ENCODE results near the gene ACVR1.

Gene ACVR1

DNA sequence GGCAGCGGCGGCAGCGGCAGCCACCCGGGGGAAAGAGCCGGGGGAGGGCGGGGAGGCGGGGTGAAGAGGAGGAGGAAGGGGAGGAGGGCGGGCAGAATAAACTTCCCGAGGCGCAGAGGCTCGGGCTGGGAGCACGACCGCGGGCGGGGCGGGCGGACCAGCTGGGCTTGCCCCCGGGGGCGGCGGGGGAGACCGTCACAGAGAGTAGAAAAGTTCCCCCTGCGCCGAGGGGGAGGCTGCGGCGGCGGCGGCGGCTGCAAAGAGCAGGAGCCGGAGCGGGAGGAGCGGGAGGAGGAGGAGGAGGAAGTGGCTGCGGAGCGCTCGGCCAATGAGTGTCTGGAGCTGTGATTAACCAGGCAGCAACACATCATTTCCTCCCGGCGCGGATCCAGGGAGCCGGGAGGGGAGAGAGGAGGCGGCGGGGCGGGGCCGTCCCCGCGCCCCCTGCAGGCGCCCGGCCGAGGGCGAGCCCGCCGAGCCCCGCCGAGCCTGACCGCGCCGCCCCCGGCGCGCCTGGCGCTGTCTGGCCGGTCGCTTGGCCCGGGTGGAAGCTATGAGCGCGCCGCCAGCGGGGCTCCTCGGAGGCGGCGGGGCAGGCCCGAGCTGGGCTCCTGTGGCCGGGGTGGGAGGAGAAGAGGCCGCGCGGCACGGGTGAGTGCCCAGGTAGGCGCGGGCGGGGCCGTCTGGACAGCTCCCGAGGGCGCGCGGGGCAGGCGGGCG is at the start of gene ACVR1:
TSS of gene ACVR1 (minus strand) at position 265 of the 720 bp plus-strand sequence. CDS start 76,837 bp downstream, outside the sequence.
- peak; percentile 94 for DNase-seq

GRCh38 chr2:157925071-157925470 is 48.9 kb upstream of the ACVR1 start:
- no peak for DNase-seq

DNA sequence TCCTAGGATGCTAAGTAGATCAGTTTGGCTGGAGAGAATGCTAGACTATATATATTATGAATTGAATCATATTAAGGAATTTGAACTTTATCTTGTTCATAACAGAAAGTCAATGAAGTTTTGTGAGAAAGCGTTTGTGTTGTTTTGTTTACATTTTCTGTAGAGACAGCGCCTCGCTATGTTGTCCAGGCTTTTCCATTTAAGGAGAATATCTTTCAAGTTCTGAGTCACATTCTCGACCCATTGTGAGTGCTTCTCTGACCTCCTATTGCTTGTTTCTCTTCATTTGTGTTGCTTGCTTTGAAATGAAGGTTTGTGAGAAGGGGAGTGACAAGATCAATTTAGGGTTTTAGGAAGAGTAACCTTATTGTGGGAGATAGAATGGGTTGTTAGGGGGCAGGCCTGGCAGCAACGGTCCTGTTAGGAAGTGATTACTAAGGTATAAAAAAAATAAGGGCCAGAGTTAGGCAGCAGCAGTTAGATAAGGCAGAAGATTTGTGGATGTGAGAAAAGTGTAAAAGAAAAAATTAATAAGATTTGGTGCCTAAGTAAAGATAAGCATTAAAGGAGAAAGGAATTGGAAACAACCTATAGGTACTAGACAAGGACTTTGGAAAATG is 47.6 kb upstream of the ACVR1 start:
- no peak for DNase-seq

- no peak for DNase-seq
These were observed 46.7 kb upstream of the ACVR1 start for GRCh38 chr2:157922815-157923214.

GRCh38 chr2:157922336-157922735 is 46.2 kb upstream of the ACVR1 start:
- no peak for DNase-seq

- no peak for DNase-seq
These were observed 44.6 kb upstream of the ACVR1 start for GRCh38 chr2:157920736-157921135.

- DNase-seq = no peak
These were observed 43.1 kb upstream of the ACVR1 start for GRCh38 chr2:157919181-157919580.

DNA sequence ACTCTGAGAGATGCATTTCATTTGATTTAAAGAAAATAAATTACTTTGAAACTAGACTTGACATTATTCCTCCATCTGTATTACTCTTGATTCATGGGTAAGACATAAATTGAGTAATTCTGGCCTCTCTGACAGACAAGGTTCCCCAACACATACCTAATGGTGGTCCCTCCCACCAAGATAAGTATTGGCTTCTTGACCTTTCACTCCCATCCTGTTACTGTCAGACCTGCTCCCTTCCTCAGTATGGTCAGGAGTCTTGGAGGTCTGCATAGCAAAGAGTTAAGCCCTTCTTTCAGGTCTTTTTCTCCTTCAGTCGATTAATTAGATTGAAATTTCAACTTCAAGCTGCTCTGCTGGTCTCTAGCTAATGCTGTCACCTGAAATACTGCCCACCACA is 42.2 kb upstream of the ACVR1 start:
- DNase-seq = no peak

GRCh38 chr2:157911750-157912149 is 35.6 kb upstream of the ACVR1 start:
- peak; percentile 28 for DNase-seq

DNA sequence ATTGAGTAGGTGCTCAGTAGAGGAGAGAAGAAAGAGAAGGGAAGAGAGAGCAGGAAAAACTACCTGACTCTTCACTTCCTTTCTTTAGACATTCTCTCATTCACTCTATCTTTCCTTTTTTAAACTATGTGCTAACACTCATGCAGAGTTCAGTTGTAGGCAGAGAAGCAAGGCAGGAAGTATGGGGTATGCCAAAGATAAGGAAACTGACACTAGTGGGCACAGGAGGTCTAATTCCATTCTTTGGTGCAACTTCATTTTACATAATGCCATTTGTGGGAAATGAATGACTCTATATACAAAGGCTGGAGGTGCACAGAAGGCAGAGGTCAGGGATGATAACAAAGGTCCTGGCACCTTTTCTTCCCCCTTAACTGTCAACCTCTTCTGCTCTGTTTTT is 35.1 kb upstream of the ACVR1 start:
- DNase-seq = no peak

DNA sequence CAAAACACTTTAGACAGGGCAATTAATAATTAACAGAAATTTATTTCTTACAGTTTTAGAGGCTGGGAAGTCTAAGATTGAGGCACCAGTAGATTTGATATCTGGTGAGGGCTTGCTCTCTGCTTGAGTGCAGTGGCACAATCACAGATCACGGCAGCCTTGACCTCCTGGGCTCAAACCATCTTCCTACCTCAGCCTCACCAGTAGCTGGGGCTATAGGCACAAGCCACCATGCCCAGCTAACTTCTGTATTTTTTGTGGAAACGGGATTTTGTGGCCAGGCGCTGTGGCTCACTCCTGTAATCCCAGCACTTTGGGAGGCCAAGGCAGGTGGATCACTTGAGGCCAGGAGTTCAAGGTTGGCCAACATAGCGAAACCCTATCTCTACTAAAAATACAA is 29.0 kb upstream of the ACVR1 start:
- no peak for DNase-seq

DNA sequence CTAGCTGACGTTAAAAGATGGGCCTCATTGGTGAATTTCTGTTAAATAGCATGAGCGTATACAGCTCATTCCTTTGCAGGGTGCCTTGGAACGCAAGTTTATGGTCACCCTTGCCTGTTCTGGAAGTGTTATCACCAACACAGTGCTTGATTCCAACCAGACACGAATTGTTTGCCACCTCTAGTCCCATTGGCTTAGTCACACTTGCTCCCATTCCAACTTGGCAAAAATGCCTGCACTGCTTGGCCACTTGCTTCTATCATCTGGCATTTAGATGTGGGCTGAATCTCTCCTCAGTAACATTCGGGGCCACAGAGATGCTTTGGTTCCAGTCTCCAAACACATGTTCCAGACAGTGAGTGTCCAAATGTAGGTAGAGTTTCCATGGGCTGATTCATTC is 27.5 kb upstream of the ACVR1 start:
- DNase-seq = no peak

DNA sequence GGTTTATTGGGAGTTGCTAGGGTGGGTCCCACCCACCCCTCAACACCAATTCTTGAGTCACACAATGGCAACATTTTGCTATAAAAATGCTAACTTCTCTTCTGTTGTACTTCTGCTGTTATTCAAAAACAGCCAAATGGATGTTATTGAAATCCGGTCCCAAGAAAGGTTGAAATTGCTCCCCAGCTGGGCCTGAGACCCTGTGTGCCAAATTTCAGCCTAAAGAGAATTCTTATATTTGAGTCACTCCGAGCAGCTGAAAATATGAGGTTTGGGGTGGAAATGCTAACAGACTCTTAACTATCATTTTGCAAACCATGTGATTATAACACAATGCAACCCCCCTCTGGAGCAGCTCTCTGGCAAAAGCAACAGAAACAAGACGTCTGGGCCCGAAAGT is 27.0 kb upstream of the ACVR1 start:
- no peak for DNase-seq

DNA sequence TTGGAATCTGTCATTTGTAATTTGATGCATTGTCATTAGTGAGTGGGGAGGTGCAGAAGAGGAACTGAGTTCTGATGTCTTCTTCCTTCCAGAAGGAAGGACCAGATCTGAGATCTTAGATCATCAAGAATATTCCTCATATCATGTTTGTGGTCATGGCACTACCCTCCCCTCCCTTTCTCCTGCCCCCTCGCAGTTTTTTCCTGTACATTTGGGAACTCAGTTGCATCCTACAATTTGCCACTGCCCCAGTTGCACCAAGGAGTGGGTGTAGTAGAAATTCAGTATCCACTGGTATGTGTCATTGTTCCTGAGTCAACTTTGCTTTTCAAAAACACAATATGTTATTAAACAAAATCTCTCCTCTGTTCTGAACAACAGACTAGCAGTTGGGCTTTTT is 26.6 kb upstream of the ACVR1 start:
- no peak for DNase-seq

- no peak for DNase-seq
These were observed 25.2 kb upstream of the ACVR1 start for GRCh38 chr2:157901325-157901724.

DNA sequence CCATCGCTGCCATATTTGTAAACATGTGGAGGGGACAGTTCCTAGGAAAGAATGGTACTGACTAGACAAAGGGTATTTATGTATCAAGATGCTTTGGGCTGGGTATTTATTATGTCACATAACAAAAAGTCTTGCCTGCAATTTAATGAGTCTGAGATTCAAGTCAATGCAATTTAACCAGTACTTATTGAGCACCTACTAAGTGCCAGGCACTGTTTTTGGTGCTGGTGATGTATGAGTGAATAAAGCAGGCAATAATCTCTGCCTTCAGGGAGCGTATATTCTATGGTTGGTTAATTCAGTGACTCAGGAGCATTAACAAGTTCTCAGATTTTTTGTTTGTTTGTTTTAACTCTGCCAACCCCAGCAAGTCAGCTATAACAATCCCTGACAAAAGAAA is 24.6 kb upstream of the ACVR1 start:
- DNase-seq = no peak

DNA sequence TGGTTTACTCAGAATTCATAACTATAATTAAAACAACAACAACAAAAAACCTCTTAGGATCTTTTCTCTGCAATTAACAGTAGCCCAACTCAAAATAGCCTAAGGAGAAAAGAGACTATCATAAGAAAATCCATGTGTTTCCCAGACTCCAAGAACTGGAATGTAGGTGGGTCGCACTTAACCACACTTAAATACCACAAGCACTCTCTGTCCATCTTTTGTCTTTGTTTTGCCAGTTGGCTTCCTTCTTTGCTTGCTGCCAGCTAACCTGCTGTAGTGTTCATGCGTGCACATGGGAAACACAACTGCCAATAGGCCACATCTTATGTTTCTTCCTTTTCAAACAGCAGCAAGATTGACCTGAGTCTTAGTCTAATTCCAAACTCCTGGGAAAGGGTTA is 24.1 kb upstream of the ACVR1 start:
- peak; percentile 55 for DNase-seq

- no peak for DNase-seq
These were observed 23.2 kb upstream of the ACVR1 start for GRCh38 chr2:157899125-157899839.

DNA sequence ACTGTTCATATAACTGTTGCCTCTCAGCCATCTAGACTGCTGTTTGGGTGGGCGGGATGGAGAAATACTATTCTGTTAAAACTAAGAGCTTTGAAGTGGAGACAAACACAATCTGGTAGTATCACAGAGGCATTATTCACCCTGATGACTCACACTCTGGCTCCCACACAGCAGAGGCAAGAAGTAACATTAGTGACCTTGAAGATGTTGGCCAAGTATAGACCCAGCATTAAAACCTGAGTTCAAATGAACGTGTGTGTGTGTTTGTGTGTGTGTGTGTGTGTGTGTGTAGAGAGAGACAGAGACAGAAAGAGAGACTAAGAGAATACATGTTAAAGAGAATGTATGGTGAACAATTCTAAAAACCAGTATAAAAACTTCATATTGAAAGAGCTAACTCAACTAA is 22.5 kb upstream of the ACVR1 start:
- no peak for DNase-seq

DNA sequence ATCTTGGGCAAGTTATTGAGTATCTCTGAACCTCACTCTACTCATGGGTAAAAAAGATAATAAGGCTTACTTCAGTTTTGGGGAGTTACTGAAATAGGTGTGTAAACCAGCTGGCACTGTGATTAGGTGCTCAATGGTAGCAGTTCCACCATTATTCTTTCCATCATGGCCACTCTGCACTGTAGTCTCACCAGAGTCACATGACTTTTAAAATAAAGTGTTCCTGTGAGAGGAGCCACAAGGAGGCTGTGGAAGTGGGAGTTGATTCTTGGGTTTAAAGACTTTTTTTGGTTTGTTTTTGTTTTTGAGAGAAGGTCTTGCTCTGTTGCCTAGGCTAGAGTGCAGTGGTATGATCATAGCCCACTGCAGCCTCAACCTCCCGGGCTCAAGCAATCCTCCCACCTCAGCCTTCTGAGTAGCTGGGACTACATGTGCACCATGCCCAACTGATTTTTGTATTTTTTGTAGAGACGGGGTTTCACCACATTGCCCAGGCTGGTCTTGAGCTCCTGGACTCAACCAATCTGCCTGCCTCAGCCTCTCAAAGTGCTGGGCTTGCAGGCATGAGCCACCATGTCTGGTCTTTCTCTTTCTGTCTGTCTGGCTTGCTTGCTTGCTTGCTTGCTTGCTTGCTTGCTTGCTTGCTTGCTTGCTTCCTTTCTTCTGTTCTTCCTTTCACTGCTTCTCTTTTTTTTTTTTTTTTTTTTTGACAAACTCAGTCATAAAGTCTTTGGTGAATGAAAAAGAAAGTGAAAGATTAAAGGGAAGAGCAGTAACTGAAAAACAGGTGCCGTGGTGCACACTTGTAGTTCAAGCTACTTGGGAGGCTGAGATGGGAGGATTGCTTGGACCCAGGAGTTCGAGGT is 21.2 kb upstream of the ACVR1 start:
- DNase-seq = no peak

GRCh38 chr2:157895531-157895930 is 19.4 kb upstream of the ACVR1 start:
- no peak for DNase-seq

DNA sequence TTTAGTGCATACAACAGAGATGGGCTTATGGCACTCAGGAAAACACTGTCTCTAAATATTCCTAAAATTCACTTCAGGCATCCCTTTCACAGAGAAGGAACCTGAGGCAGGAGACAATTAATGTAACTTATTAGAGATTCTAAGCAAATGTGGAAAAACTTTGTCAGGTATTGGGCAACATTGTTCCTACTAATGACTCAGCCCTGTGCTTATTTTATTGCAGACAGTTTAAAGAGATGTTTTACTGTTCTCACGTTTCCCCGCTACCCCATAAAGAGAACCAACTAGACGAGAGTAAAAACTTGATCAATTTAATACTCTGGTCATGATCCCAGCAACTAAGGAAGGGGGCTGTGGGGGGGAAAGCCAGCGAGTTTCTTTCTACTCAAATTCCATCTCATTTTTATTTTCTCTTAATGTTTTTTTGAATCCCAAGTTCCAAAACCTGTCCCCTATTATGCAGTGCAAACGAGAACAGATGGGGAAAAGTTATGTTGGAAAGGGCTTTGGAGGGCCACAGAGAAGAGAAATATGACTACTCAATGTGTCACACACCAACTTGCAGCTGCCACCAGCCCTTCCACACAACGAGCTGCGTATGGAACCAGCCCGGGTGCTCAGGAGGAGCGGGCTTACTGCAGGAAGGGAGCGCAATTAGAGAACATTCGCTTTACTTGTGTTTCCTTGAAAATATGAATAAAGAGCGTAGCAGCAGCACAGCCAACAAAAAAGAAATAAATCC is 18.7 kb upstream of the ACVR1 start:
- no peak for DNase-seq

- DNase-seq = no peak
These were observed 17.5 kb upstream of the ACVR1 start for GRCh38 chr2:157893611-157894010.

All from NCI-H2029 (cell line).